SK-N-MC (cell line): Measurements from ENCODE around the gene CHST14.

Experiments used
- EZH2 ChIP-seq: fragments of 200-600 bp; sonication (generic); IDR thresholded peaks from one replicate; pipeline ENCODE4 v1.6.1; 2017; ENCODE audit warnings: antibody characterized with exemption
- FOXP2 ChIP-seq: optimal IDR thresholded peaks from 2 replicates; pipeline ENCODE3; 2011; ENCODE audit warnings: mild to moderate bottlenecking, moderate library complexity; ENCODE audit not compliant: insufficient read depth; ENCODE audit errors: extremely low read length, control extremely low read depth
- POLR2AphosphoS5 ChIP-seq: IDR thresholded peaks from 2 replicates; pipeline ENCODE4 v1.6.1; 2012; ENCODE audit warnings: mild to moderate bottlenecking, low read depth, low read length, borderline replicate concordance

DNA sequence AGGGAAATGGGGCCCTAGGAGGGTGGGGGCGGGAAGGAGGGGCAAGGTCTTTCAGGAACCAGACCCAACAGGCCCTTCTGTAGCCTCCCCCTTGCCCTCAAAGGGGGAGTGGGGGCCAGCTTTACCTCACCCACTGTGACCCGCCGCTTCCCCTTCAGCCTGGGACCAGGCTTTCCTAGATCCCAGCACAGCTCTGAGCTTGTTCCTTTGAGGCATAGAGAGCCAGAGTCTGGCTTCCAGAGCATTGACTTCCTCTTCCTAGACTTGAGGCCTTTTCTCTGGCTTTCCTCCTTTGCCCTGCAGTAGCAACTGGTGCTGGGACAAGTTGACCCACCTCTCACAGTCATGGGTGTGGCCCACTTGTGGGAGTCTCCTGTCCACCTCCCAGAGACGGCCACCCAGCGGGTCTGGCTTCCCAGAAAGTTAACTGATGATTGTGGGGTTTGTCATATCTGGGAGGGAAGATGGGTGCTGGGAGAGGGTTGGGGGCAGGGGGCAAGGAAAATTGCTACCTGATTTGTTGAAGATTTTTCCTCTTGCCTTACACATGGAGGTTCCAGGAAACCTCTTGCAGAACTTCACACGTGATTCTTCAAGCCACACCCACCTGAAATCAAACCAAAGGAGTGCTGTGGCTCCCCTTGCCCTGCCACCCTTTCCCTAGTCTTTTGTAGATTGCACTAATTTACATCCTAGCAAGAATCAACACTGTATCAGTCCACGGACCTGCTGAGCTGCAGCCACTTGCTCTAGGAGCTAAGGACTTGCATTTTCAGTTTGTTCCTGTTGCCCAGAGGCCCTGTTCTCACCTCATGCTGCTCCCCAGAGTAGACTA is 4.1 kb upstream of the CHST14 start:
- TF ChIP-seq POLR2AphosphoS5 (no peak), EZH2 (no peak), FOXP2 (no peak)
